CD1c-positive myeloid dendritic cell (primary cell): ENCODE data around the gene RBM28.
"Not testable (repeated sequence)": the region's sequence is repeated elsewhere in the genome, so short reads cannot be mapped to it uniquely, and the experiment has no call there.

Experiments used
- DNase-seq: peaks from one replicate; pipeline ENCODE4 v3.0.0-alpha.2; 2016; ENCODE audit errors: extremely low spot score

RBM28 gene

DNA sequence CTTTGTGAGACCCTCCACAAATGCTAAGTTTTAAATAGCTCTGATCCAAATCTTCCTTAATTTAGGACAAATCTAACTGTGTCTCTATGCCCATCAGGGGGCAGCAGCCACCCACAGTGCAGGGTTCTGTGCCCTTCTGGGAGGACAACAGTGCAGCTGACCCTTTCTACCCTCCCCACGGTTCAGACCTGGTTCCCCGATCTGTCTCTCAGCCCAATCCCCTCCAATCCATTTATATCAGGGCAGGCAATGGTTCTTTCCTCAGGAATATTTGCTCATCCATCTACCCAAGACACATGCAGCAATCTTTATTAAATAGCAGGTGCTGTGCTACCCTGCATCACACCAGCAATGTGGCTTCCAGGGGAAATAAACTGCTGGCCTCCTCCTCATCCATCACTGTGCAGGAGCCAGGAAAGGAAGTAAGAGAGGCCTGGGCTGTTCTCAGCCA, 4.0 kb upstream of the RBM28 start:
- DNase-seq, result peak; percentile 54

DNA sequence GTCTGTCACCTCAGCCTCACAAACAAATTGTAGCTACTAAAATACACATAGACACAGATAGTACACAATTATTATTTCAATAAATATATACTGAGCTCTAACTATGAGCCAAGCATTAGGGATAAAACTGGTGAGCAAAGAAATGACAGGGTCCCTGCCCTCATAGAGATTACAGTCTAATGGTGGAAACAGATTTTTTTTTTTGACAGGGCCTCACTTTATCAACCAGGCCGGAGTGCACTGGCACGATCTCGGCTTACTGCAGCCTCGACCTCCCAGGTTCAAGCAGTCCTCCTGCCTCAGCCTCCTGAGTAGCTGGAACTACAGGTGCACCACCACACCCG, 695 bp upstream of the RBM28 start:
- DNase-seq, result no peak

DNA sequence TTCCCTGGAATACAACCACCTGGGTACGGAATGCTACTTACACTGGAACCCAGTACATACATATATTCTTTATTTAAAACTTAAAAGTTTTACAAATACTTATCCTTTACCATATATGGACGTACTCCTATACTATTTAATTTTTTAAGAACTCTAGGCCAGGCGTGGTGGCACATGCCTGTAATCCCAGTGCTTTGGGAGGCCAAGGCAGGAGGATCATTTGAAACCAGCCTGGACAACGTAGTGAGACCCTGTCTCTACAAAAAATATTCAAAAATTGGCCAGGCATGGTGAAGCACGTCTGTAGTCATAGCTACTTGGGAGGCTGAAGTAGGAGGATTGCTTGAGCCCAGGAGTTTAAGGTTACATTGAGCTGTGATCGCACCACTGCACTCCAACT, 2.0 kb downstream of the RBM28 start:
- no peak for DNase-seq

DNA sequence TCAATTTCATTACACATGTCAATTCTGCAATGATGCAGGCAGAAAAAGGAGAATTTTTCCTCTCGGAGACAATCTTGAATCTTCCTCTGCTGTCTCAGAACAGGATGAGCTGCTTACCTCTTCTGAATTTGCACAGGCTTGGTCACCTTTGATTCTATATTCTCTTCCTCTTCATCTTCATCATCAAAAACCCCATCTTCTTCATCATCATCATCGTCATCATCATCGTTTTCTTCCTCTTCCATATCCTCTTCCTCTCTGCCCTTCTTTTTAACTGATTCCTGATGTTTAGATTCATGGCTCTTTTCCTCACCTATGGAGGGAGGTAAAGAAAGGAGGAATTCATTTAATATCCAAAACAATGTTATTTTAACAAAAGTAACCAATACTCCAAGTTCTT, 8.0 kb downstream of the RBM28 start:
- DNase-seq, result no peak

DNA sequence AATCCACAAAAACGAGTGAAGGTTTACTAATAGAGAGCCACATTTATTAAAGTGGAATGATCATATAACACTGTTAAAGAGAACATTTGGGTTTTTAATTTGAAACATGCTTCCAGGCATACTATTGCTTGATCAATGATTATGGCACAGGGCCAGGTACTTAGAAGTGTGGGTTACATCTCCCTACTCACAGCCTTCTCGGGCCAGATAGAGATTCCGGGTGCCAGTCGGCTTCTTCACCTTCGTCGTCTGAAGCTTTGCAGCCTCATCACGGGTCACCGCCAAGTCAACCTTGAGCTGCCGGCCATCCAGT, 19.4 kb downstream of the RBM28 start:
- DNase-seq, result no peak

DNA sequence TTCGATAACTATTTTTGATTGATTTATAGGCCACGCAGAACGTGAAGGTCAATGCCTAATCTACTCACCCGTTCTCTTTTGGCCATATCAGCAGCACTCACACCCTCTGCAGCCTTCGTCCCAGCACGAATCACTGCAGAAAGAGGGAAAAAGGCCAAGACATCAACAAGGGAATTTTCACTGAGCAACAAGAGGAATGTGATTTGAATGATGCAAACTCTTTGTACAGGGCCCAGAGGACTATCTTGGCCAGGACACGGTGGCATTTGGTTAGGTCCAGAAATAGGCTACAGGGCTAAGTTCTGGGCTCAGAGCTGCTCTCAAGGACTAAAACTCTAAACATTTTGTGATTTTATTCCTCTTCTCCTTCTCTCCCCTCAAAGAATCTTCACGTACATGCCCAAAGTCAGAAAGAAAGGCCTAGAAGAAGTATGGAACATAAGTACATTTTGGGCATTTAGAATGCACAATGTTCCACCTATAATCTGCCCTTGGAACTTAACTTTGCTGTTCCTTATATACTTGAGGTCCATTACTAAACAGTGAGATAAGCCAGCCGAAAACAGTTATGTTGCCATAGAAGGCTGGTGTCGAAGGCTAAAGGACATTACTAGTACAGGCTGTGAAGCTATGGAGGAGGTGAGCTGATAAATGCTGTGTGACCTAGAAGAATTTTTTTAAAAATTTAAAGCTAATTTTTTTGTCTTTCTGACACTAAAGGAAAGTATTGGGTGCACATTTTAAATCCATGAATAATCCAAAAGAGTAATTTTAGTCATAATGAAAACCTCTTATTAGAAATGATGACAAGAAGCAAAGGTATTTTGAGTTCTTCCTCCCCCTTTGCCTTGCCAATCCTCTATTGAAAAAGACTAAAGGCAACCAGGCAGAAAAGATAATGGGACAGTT, 20.0 kb downstream of the RBM28 start:
- DNase-seq, result no peak

DNA sequence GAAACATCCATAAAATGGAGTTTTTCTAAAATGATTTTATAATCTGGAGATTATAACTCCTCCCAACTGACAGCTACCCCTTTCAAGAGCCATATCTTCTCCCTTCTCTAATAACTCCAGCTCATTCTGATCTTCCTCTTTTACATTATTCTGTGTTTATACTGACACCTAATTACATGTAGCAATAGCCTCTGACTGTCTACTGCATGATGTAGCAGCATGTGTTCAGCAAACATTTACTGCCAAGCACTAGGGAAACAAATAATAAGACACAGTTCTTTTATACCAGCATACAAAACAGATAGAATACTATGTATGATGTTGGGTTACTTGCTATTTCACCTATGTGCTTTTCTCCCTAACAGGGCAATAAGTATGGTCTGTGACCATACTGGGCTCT, 20.7 kb downstream of the RBM28 start:
- DNase-seq, result no peak

DNA sequence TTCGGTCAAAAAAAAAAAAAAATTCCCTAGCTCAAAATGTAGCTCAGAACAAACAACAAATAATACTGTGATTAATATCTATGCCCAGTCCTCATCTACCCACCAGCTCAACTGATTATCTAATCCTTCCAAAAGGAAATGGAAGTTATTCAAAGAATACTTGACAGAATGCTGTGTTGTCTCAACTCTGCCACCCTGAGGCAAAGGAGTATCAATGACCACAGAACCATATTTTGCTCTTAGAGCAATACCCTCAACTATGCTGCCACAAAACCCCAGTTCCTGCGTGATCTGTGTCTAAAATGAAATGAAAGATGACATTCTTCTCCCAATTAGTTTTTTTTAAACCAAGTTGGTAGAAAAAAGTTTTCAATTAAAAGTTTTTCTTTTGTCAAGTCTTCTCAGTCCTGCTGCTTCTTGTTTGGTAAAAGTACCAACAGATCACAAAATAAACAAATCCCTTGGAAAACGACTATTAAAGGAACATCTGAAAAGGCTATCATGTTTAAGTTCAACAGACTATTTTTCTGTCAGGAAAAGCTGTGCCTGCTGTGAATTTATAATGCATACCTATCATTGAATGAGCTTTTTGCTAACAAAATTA, 21.6 kb downstream of the RBM28 start:
- peak; percentile 20 for DNase-seq

DNA sequence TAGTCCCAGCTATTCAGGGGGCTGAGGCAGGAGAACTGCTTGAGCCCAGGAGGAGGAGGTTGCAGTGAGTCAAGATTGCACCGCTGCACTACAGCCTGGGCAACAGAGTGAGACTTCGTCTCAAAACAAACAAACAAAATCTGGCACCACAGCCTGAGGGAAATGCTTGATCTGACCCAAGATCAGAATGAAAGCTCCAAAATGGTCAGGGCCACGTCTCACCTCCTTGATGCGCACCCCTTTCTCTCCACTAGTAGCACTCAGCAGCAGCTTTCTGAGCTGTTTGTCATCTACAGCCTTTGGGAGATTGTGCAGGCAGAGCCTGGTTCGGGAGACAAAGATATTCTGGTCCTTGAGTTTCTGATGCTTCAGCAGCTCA, 22.7 kb downstream of the RBM28 start:
- DNase-seq, result no peak

DNA sequence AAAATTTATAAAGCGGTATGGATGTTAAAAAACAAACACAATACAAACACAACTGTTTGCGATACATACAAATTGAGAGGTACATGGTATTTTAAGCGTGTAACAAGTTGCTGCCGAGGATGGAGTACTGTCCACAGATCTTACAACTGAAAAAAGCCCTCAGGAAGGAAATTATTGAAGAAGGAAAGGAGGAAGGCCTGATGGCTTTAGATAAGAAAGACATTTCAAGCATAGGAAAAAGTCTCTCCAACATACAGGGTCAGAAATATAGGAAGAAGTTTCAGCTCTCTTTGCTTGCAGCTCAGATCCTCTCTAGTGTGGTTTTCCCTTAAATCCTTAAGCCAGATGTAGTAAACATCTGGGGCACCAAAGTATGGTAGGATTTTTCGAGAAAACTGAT, 25.0 kb downstream of the RBM28 start:
- no peak for DNase-seq

DNA sequence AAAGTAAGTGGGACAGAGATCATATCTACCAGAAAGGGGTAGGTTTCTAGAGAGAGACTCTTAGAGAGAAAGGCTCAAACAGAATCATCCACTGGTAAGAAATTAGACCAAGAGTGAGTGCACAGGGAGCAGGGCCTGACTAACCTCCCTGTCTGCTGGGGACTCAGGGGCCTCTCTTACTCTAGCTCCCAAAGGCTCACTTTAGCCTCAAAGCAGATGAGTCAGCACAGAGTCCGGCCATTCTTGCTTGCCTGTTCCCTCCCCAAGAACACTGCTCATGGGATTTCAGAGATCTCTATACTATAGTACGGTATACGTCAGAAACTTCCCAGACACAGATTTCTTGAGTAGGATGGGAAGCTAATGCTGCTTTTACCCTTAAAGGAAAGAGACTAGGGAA, 32.7 kb downstream of the RBM28 start:
- DNase-seq, result no peak

DNA sequence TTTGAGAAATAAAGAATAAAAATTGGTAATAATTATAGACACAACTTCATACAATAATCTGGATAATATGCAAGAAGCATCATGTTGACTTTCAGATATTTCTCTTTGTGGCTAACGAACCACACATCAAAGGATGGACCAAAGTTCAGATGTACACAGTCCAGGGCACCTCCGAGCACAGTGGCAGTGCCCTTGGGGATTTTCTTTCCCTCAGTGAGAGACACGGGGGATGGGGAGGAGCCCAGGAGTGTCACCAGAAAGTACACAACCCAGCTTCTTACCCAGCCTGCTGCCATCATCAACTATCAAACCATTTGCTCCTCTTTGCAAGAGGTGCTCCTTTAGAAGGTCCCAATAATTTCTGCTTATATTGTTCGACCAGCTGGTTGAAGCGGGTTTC, 33.2 kb downstream of the RBM28 start:
- no peak for DNase-seq

DNA sequence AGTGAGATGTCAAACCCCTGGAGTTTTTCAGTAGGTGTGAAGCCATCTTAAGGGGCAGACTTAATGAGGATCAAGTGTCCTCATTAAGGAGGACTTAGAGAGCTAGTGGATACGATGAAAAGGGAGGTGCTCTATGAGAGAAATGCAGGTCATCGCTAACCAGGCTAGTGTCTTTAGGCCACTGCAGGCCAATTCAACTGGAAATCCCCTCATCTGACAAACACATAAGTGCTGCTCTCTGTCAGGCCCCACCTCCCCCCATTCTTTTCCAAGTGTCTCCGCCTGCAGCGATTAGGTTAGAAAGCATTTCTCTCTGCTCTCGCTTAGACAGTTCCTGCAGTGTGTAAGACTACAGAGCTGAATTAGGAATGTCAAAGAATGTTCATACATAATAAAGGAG, 33.7 kb downstream of the RBM28 start:
- no peak for DNase-seq

DNA sequence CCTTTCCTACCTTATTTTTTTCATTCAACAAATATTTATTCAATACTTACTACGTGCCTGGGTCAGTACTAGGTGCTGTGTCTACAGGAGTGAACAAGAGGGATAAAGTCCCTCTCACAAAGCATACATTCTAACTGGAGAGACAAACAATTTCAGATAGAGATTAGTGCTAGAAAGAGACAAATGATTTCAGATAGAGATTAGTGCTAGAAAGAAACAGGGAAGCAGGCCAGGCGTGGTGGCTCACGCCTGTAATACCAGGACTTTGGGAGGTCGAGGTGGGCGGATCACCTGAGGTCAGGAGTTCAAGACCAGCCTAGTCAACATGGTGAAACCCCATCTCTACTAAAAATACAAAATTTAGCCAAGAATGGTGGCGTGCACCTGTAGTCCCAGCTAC, 34.6 kb downstream of the RBM28 start:
- DNase-seq, result no peak

DNA sequence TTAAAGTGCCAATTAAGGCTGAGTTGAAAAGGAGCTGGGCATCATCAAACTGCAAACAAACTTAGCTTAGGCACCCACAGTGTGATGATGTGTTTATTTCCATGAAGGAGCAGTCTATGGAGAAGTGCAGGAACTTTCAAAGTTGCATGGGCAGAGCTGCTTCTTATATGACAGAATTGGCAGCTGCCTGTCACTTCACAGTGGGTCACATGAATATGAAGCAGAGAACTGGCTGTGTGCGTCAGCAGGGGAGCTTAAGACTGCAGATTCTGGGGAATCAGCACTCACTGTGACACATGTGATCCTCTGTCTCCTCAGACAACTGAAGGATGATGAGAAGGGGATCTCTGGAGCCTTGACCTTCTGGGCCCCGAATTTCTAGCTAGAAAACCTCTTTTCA, 36.6 kb downstream of the RBM28 start:
- no peak for DNase-seq

DNA sequence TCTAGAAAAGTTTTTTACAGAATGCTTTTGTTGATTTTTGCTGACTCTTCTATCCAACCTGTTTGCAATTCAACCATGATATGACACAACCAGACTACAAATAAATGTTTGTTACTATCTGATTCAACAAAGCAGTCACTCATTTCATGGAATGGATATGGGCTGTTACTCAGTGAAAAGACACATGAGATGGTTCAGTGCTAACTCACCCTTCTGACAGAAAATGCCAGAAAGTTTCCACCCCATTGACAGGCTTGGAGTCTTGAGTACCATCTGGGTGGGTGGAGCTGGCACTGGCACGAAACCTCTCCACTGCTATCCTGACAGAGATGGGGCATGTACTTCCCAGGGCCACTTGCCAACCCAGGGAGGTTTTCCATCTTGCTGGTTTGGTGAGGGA, 39.5 kb downstream of the RBM28 start:
- no peak for DNase-seq

DNA sequence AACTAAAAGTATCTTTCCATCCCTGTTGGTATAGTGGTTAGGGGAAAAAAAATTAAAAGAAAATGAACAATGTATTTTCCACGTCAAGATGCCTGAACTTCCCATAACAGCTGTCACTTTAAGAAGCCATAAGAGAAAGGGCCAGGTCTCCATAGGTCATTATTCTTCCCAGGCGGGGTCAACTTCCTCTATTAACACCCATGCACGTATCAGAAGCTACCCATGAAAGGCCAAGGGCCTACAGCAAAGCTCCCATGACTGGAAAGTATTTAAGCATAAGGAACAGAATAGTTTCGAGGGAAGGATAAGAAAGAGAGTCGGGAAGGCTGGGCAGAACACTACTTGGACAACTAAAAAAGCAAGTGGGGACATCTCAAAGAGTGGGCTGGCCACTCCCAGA, 40.1 kb downstream of the RBM28 start:
- DNase-seq, result peak; percentile 30

DNA sequence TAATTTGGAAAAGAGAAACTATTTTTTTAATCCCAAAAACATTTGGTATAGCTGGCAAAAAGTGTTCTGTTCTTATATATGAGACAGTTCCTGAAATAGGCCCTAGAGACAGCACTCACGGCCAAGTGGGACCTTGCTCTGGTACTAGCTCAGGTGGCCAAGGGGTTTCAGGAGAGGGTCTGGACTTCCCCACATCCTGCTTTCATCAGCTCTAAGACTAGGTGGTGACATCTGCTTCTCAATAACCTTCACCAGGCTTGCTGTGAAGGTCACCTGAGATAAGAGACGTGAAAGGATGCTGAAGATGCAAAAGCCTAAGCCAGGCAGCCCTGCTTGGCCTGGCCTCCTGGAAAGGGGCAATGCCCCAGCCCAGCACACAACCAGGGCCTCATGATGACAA, 40.6 kb downstream of the RBM28 start:
- DNase-seq, result no peak

DNA sequence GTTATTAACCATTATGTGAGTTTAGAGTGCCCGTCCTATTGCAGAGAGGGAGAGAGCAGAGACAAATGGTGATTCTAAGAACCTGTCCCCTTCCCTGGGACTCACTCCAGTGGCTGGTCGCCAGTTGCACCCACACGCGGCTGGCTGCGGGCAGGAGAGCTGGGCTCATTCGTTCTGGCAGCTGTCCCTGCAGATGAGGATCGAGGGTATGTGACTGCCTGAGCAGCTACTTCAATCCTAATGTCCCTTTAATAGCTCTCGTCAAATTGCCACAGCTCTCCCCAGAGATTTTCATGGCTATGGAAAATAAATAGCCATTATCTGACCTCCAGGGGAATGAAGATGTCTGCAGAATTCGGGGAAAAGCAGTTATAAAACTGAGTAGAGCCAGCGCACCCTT, 41.6 kb downstream of the RBM28 start:
- DNase-seq, result no peak

DNA sequence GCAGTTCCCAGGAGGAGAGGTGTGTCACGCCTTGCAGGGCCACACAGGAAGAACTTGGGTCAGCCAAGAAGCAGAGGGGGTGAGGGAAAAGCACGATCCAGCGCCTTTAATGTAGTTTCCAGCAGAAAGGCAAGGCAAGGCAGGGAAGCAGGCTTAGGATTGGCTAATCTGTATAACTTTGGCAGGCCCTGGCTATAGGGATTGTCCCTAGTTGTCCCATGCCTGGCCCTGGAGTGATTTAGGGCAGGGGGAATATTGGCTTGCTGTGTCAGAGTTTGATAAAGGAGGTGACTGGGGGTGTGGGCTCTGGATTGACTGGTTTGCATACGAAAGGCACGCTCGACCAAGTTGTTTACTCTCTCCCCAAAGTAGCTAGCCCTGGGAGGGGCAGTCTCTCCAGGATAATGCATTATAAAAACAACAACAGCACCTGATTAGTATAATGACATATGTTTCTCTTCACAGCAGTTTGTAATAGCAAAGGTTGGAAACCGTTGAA, 44.5 kb downstream of the RBM28 start:
- no peak for DNase-seq

DNA sequence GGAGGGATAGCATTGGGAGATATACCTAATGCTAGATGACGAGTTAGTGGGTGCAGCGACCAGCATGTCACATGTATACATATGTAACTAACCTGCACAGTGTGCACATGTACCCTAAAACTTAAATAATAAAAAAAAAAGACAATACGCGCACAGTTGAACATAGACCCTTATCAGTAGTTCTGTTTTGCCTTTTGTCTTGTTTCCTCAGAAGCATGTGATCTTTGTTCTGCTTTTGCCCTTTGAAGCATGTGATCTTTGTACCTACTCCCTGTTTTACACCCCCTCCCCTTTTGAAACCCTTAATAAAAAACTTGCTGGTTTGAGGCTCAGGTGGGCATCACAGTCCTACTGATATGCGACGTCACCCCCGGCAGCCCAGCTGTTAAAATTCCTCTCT, 45.7 kb downstream of the RBM28 start:
- DNase-seq, result not testable (repeated sequence)

DNA sequence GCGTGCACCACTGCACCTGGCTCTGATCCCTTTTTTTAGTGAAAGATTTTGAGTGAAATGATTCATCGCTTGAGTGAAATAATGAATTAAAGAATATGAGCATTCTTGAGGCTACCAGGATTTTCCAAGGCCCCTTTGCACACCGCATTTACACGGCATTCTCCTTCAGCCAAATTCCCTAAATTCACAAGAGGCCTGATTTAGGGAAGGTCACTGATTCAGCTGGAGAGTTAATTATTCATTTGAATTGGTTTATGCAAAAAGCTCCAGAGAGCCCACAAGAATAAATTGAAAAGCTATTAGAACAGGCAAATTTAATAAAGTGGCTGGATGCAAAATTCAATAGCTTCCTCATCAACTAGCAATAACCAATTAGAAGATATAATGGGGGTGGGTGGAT, 56.2 kb downstream of the RBM28 start:
- no peak for DNase-seq

DNA sequence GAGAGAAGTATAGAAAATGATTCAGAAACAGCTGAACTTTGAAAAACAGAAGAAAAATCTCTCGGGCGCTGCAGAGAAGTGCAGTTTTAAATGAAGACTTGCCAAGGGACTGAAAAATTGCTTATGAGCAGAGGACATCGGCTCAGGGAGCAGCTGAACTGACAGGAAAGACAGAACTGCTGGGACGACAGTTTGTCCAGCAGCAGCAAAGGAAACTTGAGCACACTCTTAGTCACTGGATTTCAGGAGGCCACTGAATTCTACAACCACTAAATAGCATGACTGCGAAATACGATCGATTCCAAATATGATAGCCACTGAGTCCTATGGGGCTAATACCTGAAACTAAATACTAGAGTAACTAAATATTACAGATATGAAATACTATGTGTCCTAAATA, 59.6 kb downstream of the RBM28 start:
- DNase-seq, result no peak
